ENCODE data around the gene ACADM.
"Not testable (repeated sequence)": the region's sequence is repeated elsewhere in the genome, so short reads cannot be mapped to it uniquely, and the experiment has no call there.

Gene ACADM

DNA sequence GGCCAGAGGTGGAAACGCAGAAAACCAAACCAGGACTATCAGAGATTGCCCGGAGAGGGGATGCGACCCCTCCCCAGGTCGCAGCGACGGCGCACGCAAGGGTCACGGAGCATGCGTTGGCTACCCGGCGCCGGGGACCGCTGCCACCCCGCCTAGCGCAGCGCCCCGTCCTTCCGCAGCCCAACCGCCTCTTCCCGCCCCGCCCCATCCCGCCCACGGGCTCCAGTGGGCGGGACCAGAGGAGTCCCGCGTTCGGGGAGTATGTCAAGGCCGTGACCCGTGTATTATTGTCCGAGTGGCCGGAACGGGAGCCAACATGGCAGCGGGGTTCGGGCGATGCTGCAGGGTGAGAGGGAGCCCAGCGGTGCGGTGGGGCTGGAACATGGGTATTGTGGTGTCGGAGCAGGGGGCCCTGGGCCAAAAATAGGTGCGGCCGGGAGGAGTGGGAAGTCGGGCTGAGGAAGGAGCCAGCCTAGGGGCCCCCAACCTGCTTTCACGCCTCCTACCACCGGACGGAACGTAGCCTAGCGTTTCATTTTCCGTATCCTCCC, at the start of gene ACADM:
TSS of gene ACADM (plus strand) at position 238 of the 551 bp plus-strand sequence. CDS start at position 317, 79 bp downstream.
- Mint-ChIP-seq H3K4me1 (peaks cover 16 to 34% of the 10 kb centered on the region in 2 donors), H3K4me3 (peak within 1 kb of the TSS; percentile 100), H3K27me3 (no peaks in the 10 kb centered on the region), H3K36me3 (peaks cover 7 to 9% of the 10 kb centered on the region in 2 donors), H3K9me3 (no peaks in the 10 kb centered on the region), H3K27ac (peak within 1 kb of the TSS; percentile 99)
- ATAC-seq (replicated peaks) (peak; percentile 93 to 94), DNase-seq (peak; percentile 91)

GRCh38 chr1:75677443-75677842, 47.1 kb upstream of the ACADM start:
- DNase-seq (no peak), ATAC-seq (replicated peaks) (no peak)
- Mint-ChIP-seq H3K27ac (no peak overlapping the region), H3K9me3 (peaks cover 5 to 9% of the 10 kb centered on the region in 2 donors), H3K27me3 (peaks cover 9 to 27% of the 10 kb centered on the region in 2 donors), H3K36me3 (peaks cover 0 to 1% of the 10 kb centered on the region in 2 donors), H3K4me1 (peaks cover 0 to 5% of the 10 kb centered on the region in 2 donors), H3K4me3 (no peak overlapping the region)

DNA sequence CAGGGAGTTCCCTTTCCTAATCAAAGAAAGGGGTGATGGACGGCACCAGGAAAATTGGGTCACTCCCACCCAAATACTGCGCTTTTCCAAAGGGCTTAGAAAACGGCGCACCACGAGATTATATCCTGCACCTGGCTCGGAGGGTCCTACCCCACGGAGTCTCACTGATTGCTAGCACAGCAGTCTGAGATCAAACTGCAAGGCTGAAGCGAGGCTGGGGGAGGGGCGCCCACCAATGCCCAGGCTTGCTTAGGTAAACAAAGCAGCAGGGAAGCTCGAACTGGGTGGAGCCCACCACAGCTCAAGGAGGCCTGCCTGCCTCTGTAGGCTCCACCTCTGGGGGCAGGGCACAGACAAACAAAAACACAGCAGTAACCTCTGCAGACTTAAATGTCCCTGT, 46.5 kb upstream of the ACADM start:
- ATAC-seq (replicated peaks); H3K36me3 Mint-ChIP-seq; H3K27ac Mint-ChIP-seq; H3K4me1 Mint-ChIP-seq; H3K9me3 Mint-ChIP-seq; H3K4me3 Mint-ChIP-seq; DNase-seq: not testable (repeated sequence)
- peaks cover 9 to 27% of the 10 kb centered on the region in 2 donors for H3K27me3 Mint-ChIP-seq

DNA sequence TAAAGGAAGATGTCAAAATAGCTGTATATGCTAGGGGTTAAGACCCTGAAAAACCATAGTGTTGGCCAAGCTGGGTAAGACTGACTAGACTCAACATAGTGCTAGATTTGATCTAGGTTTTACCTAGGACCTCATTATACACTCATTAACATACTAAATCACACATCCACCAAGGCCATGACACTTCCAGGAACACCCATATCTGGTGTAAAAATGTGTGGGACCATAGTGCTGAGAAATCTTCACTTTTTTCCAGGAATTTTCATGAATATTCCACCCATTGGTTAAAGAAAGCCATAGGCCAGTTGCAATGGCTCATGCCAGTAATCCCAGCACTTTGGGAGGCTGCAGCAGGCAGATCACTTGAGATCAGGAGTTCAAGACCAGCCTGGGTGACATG, 34.0 kb upstream of the ACADM start:
- H3K27ac Mint-ChIP-seq = no peak overlapping the region

GRCh38 chr1:75693551-75693950, 31.0 kb upstream of the ACADM start:
- Mint-ChIP-seq H3K27ac (no peak overlapping the region), H3K27me3 (peaks cover 13 to 20% of the 10 kb centered on the region in 2 donors), H3K9me3 (peaks cover 3% of the 10 kb centered on the region in 2 donors), H3K36me3 (no peaks in the 10 kb centered on the region), H3K4me3 (no peak overlapping the region), H3K4me1 (no peaks in the 10 kb centered on the region)
- DNase-seq (no peak), ATAC-seq (replicated peaks) (no peak)

More for the DNA sequence above, 34.0 kb upstream of the ACADM start:
- Mint-ChIP-seq H3K36me3 (no peaks in the 10 kb centered on the region), H3K4me3 (no peak overlapping the region), H3K9me3 (peaks cover 10 to 16% of the 10 kb centered on the region in 2 donors), H3K27me3 (peaks cover 5 to 17% of the 10 kb centered on the region in 2 donors), H3K4me1 (no peaks in the 10 kb centered on the region)
- DNase-seq (no peak), ATAC-seq (replicated peaks) (no peak)

- no peak overlapping the region for H3K27ac Mint-ChIP-seq
- no peak overlapping the region for H3K4me3 Mint-ChIP-seq
- peaks cover 16 to 25% of the 10 kb centered on the region in 2 donors for H3K27me3 Mint-ChIP-seq
- no peaks in the 10 kb centered on the region for H3K9me3 Mint-ChIP-seq
- DNase-seq = no peak
- no peaks in the 10 kb centered on the region for H3K4me1 Mint-ChIP-seq
- no peak for ATAC-seq (replicated peaks)
- H3K36me3 Mint-ChIP-seq = no peaks in the 10 kb centered on the region
Measured at GRCh38 chr1:75696000-75696399, 28.5 kb upstream of the ACADM start.

DNA sequence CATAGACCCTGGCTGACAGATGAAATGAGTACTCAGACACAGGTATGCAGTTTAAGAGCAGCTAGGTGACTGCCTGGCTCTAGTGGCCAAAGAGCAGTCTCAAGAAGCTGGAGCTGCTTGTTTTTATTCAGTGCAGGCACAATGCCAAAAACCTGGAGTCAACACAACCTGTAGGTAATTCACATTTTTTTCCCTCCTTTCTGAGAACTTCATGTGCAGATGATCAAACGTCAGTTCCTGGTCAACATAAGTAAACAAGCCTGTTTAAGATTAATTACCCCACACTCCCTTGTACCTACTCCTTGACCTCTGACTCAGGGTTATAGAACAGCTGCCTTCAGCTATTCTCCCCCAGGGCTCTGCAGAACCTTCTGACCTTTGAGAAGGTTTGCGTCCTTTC, 17.3 kb upstream of the ACADM start:
- no peaks in the 10 kb centered on the region for H3K36me3 Mint-ChIP-seq
- no peak for DNase-seq
- H3K9me3 Mint-ChIP-seq = no peaks in the 10 kb centered on the region
- no peak for ATAC-seq (replicated peaks)
- no peak overlapping the region for H3K4me3 Mint-ChIP-seq
- H3K4me1 Mint-ChIP-seq = no peaks in the 10 kb centered on the region
- no peak overlapping the region for H3K27ac Mint-ChIP-seq
- peaks cover 13 to 24% of the 10 kb centered on the region in 2 donors for H3K27me3 Mint-ChIP-seq

- H3K4me3 Mint-ChIP-seq = no peak overlapping the region
- no peak for DNase-seq
- no peak for ATAC-seq (replicated peaks)
- peaks cover 19 to 28% of the 10 kb centered on the region in 2 donors for H3K27me3 Mint-ChIP-seq
- H3K9me3 Mint-ChIP-seq = no peaks in the 10 kb centered on the region
- H3K4me1 Mint-ChIP-seq = no peaks in the 10 kb centered on the region
- no peak overlapping the region for H3K27ac Mint-ChIP-seq
- H3K36me3 Mint-ChIP-seq = no peaks in the 10 kb centered on the region
Measured at GRCh38 chr1:75708910-75709309, 15.6 kb upstream of the ACADM start.

- Mint-ChIP-seq H3K9me3 (no peaks in the 10 kb centered on the region), H3K27ac (no peak overlapping the region), H3K36me3 (no peaks in the 10 kb centered on the region), H3K4me3 (no peak overlapping the region), H3K27me3 (peaks cover 30 to 39% of the 10 kb centered on the region in 2 donors), H3K4me1 (no peaks in the 10 kb centered on the region)
- ATAC-seq (replicated peaks) (no peak), DNase-seq (no peak)
Measured at GRCh38 chr1:75710832-75711231, 13.7 kb upstream of the ACADM start.

DNA sequence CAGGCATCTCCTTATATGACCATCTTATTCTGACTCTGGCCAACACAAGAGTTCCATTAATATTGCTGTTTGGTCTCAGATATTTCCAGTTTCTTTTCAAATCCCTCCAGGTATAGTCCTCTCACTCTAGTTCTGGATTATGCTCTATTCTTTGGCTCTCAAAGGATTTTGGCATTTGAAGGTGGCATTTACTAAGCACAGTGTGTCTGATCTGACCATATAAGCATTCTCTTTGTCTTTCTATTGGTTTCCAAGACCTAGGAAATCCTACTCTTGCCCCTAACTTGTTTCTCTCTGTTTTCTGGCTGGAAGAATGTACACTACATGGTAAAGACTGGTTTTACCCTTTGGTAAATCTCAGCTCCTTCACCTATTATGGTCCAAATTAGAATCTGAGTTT, 12.7 kb upstream of the ACADM start:
- ATAC-seq (replicated peaks) (no peak), DNase-seq (no peak)
- no peak overlapping the region for H3K27ac Mint-ChIP-seq
- no peaks in the 10 kb centered on the region for H3K36me3 Mint-ChIP-seq
- no peak overlapping the region for H3K4me3 Mint-ChIP-seq
- H3K9me3 Mint-ChIP-seq = peaks cover 0 to 1% of the 10 kb centered on the region in 2 donors
- peaks cover 26 to 46% of the 10 kb centered on the region in 2 donors for H3K27me3 Mint-ChIP-seq
- no peaks in the 10 kb centered on the region for H3K4me1 Mint-ChIP-seq

DNA sequence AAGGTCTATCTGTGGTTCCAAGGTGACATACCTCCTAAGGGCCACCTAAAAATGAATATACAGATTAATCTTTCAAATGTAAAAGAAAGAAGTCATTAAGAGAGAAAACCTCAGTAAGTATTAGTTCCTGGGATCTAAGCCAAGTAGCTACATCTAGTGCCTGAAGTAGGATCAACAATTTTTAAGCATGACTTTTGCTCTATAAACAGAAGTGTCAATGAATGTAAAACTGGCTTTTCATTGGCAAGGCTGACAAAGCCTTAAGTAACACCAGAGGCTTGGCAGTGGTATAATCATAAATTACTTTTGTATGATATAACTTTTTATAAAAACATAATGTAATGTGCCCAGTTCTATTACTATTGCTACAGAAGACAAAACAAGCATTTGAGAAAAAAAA, 12.2 kb upstream of the ACADM start:
- Mint-ChIP-seq H3K27ac (no peak overlapping the region), H3K27me3 (peaks cover 26 to 44% of the 10 kb centered on the region in 2 donors), H3K9me3 (peaks cover 0 to 1% of the 10 kb centered on the region in 2 donors), H3K4me3 (no peak overlapping the region), H3K4me1 (no peaks in the 10 kb centered on the region), H3K36me3 (no peaks in the 10 kb centered on the region)
- no peak for ATAC-seq (replicated peaks)
- no peak for DNase-seq

- no peak overlapping the region for H3K27ac Mint-ChIP-seq
- H3K36me3 Mint-ChIP-seq = peaks cover 3 to 6% of the 10 kb centered on the region in 2 donors
- no peak overlapping the region for H3K4me3 Mint-ChIP-seq
- peaks cover 5 to 12% of the 10 kb centered on the region in 2 donors for H3K27me3 Mint-ChIP-seq
- no peak for ATAC-seq (replicated peaks)
- H3K4me1 Mint-ChIP-seq = peaks cover 3 to 8% of the 10 kb centered on the region in 2 donors
- H3K9me3 Mint-ChIP-seq = peaks cover 0 to 1% of the 10 kb centered on the region in 2 donors
- DNase-seq = no peak
Measured at GRCh38 chr1:75719810-75720209, 4.7 kb upstream of the ACADM start.

GRCh38 chr1:75720325-75720724, 4.2 kb upstream of the ACADM start:
- DNase-seq (no peak), ATAC-seq (replicated peaks) (no peak)
- H3K27me3 Mint-ChIP-seq = peaks cover 3 to 8% of the 10 kb centered on the region in 2 donors
- no peak overlapping the region for H3K27ac Mint-ChIP-seq
- peaks cover 0 to 1% of the 10 kb centered on the region in 2 donors for H3K9me3 Mint-ChIP-seq
- peaks cover 3 to 8% of the 10 kb centered on the region in 2 donors for H3K4me1 Mint-ChIP-seq
- no peak overlapping the region for H3K4me3 Mint-ChIP-seq
- peaks cover 3 to 6% of the 10 kb centered on the region in 2 donors for H3K36me3 Mint-ChIP-seq

GRCh38 chr1:75720820-75721219, 3.7 kb upstream of the ACADM start:
- no peak for DNase-seq
- Mint-ChIP-seq H3K4me3 (no peak overlapping the region), H3K36me3 (peaks cover 3 to 6% of the 10 kb centered on the region in 2 donors), H3K4me1 (peaks cover 3 to 13% of the 10 kb centered on the region in 2 donors), H3K27ac (no peak overlapping the region), H3K9me3 (peaks cover 0 to 1% of the 10 kb centered on the region in 2 donors), H3K27me3 (peaks cover 0 to 8% of the 10 kb centered on the region in 2 donors)
- no peak for ATAC-seq (replicated peaks)

DNA sequence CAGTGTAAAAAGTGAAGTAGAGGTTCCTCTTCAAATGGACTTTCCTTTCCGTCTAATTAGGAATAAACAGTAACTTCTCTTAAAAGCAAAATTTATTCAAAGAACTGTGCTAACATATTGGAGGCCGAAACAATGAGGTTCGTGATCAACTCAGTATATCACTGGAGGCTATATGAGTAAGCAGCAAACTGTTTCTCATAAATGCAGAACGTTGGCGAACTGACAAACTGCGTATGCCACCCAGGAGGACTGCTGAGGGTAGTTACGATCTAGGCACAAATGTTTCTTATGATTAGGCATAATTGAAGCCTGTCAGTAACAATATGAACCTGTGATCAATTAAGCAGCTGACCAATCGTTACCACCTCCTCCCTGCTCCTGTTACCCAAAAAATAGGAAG, 2.3 kb upstream of the ACADM start:
- not testable (repeated sequence) for H3K27me3 Mint-ChIP-seq; H3K4me3 Mint-ChIP-seq; H3K27ac Mint-ChIP-seq; H3K9me3 Mint-ChIP-seq; ATAC-seq (replicated peaks); DNase-seq; H3K36me3 Mint-ChIP-seq
- peaks cover 8 to 26% of the 10 kb centered on the region in 2 donors for H3K4me1 Mint-ChIP-seq

Measured in stimulated activated naive B cell treated with anti-CD40 and anti-IgM and Interleukin-4, amounts not matched to agents 10 μg/mL and 1 μg/mL and 100 μg/mL, for 72 hours (primary cell).